ENCODE results near the gene DCDC2C.
"Not testable (repeated sequence)": the region's sequence is repeated elsewhere in the genome, so short reads cannot be mapped to it uniquely, and the experiment has no call there.

Gene DCDC2C, protein sequence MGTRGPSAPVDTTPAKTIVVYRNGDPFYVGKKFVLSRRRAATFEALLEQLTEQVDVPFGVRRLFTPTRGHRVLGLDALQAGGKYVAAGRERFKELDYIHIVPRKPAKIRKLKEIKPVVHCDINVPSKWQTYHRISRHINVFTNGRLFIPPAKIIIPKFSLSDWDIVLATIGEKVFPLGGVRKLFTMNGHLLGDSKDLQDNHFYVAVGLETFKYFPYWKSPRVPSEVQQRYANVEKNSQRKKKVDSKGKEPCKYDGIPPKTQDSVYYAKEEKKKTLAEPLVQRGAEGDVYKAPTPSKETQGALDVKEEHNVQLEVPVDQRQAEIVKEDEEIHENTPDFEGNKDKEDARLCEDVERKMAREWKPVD

DNA sequence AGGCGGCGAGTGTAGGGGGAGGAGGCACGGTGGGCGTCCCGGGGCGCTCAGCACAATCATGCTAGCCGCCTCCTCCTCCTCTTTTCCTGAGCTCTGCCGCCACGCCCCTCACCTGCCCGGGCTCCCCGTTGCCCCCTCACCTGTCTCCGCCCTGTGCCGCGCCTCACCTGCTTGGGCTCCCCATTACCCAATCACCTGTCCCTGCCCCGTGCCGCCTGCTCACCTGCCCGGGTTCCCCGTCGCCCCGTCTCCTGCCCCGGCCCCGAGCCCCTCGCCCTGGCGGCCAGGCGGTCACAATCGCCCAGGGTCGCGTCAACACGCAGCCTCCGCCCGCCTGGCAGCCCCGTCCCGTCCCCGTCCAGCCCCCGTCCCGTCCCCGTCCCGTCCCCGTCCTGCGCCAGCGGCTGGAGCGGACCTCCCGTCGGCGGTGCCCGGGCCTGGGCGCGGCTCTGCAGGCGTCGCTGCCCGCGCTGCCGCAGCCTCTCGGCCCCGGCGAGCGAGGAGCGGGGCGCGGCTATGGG is at the start of gene DCDC2C:
Gene DCDC2C, plus strand, starts transcription at position 340 of the 521 bp plus-strand sequence. Its CDS starts 177 bp downstream, at position 517.
- DNase-seq (ENCODE audit: low spot score) = no peak

DNA sequence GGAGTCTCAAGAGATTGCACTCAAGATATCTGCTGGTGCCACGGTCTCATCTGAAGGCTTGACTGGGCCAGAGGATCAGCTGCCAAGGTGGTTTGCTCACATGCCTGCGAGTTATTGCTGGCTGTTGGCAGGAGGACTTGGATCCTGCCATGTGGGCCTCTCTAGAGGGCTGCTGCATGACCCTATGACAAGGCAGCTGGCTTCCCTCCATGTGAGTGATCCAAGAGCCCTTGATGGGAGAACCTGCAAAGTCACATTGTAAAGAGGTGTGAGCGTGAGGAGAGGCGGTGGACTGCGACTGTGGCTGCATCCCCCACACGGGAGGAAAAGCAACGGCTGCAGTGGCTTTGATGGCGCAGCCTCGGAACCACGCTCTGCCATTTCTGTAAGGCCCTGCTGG is 49.4 kb upstream of the DCDC2C start:
- no peak for DNase-seq (ENCODE audit: low spot score)

DNA sequence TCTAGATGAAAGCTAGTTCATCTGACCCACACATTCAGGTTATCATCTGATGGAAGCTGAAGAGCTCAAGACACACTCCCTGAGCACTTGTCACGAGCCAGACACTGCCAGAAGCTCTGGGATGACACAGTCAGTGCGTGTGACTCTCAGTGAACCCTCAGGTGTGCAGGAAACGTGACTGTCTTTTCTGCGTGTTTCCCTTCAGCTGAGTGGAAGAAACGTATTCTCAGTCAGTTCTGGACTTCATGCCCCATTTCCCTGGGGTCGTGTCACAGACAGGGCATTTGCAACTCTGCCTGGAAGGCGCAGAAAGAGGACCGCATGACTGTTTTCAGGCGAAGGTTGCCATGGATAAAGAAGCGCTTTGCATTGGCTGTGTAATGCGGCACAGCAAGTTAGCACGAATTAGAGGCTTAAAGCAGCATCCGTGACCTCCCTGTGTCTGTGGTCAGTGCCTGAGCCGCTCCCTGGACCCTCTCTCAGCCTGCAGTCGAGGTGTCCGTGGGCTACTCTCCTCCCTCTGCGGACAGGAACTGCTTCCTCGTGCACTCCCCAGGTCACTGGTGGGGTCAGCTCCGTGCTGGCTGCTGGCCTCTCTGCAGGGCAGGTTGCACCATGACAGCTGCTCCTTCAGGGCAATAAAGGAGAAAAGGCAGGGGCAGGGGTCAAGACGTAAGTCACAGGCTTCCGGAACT is 48.7 kb upstream of the DCDC2C start:
- DNase-seq (ENCODE audit: low spot score) = no peak

DNA sequence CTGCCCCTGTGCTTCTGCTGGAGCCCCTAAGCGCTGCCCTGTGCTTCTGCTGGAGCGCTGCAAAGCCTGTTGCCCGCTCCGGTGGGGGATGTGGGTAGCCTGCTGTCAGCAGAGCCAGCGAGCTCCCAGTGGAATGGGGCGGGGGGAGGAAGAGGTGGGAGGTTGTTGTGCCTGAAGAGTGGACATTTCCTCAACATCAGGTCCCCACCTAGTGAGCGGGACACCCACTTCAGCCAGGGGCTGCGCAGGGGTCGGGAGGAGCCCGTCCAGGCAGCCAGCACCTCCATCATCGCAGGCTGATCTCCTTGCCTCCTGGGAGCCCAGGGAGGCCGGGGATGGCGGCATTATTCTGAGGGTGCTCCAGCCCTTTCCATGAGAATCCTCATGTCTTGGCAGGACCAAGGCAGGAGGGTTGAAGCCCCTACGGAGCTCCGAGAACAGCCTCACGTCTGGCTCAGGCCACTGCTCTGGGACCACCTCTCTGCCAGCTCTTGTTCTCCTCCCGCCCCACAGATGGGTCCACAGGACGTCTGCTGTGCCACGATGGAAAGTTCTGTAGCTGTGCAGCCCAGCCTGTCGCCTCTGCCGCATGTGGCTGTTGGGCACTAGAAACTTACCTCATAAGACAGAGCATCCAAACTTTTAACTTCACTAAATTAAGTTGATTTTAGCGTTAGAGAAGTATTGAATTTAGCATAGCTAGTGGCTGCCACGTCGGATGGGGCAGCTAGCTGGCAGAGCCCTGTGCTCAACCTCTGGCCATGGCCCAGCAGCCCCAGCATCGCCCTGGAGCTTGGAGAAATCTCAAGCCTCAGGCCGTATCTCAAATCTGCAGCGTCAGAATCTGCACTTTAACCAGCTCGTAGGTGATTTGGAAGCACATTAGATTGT is 47.3 kb upstream of the DCDC2C start:
- DNase-seq (ENCODE audit: low spot score) = no peak

DNA sequence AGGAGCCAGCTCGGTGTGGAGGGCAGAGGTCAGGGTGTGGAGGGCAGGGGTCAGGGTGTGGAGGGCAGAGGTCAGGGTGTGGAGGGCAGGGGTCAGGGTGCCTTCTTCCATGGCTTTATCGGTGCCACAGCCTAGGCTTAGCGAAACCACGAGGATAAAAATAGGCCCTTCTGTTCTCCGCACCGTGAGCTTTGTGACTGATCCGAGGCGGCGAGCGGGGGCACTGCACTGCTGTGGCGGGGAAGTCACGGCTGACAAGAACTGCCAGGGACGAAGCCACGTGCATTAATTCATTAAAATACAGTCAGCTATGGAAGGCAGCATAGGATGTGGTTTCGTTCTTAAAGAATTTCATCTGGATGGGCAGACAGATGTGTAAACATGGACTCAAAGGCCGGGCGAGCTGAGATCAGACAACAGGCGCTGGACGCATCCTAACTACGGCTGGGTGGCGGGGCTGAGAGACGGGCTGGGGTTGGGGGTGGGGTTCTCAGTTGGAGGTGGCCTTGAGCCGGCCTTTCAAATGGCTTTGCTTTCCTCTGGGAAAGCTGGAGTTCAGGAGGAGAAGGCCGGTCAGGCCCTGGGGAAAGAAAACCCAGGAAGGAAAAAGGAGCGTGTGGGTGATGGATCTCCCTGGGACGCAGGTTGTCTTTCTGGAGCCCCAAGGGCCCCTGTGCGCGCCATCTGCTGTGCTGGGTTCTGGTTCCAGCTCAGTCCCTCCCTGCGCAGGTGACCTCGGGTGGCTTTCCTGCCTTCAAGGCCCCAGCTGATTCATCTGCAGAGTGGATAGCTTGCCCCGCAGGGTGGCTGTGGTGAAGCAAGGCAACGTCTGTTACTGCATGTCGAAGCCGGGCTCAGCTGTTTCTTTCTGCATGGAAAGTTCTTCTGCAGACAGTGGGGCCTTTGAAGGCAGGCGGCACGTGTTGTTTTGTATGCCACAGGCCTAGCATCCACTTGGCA is 46.3 kb upstream of the DCDC2C start:
- DNase-seq (ENCODE audit: low spot score) = no peak

DNA sequence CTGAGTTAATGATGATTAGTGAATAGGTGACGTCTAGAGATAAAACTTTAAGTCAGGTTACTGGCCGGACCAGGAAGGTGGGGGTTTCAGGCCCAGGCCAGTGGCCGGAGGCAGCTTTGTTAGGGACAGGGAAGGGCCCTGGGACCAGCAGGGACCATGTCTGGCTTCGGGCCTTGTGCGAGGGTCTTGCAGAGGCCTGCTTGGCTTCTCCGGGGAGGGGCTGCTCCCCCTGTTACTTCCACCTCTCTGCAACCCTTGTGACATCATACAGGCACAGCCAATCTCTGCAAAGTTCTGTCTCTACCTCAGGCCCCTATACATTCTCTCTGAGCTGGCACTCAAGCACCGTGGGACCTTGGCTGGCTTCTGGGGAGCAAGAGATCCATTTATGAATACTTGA is 45.5 kb upstream of the DCDC2C start, which contains the start of gene ALLC:
Gene ALLC, plus strand, starts transcription at position 320 of the 400 bp plus-strand sequence. CDS start 12,958 bp downstream, outside the sequence.
- no peak for DNase-seq (ENCODE audit: low spot score)

DNA sequence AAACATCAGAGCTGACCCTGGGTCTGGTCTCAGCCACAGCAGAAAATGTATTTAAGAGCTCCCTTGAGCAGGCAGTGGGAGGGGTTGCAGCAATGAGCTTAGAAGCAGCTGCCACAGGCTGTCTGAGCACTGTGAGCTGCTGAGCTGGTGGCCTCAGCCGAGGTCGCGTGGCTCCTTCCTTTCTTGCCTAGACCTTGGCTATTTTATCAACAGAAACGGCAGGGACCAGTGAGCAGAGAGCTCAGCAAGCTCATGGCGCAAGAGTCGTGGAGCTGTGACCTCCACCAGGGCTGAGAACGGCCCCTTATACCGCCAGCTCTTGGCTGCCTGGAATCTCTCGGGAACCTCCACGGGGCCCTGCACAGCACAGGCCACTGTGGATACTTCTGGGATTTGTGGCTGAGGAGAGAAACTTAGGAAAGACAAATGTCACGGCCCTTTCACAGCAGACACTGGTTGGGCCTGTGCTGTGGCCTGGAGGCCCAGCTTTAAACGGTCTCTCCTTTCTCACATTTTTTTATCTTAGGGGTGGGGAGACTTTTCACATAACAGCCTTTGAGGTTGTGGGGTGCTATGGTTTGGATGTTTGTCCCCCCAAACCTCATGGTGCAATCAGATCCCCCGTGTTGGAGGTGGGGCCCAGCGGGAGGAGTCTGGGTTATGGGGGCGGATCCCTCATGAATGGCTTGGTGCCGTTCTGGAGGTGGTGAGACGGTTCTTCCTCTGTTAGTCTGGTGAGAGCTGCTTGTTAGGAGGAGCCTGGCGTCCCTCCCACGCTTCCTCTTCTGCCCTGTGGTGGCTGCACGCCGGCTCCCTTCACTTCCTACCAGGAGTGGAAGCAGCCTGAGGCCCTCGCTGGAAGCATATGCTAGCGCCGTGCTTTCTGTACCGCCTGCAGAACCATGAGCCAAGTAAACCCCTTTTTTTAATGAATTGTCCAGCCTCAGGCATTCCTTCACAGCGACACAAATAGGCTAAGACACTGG is 43.6 kb upstream of the DCDC2C start:
- DNase-seq (ENCODE audit: low spot score) = no peak

DNA sequence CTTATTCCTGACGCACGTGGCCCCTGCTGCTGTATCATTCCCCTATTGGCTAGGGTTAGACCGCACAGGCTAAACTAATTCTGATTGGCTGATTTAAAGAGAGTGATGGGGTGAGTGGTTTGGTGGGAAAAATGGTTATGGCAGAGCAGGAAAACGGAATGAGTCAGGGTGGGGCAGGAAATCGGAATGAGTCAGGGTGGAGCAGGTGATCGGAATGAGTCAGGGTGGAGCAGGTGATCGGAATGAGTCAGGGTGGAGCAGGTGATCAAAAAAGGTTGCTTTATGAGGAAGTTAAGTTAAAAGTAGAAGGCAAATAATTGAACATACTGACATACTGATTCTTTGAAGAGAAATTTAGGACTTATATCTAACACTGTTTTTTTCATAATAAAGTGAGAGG is 42.7 kb upstream of the DCDC2C start:
- DNase-seq (ENCODE audit: low spot score) = not testable (repeated sequence)

DNA sequence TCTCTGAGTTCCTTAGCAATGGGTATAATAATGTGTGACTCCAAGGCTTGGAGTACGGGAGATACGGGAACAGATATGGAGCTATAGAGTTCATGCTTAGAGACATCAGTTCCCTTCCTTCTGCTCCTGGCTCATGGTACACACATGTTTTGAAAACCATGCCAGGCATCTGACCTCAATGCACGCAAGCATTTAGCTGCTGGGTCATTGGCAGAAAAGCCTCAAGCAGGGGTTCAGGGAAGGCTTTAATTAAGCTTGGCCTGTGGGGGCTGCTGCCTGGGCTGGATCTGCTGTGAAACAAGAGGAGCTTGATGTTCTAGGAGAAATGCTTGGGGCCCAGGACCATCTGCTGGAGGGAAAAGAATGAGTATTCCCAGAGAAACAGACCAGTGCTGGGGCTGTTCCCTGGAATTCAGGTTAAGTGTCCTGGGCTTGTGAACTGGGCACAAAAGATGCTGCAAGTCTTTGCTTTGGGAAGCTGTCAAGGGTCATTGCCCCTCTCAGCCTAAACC is 42.2 kb upstream of the DCDC2C start:
- DNase-seq (ENCODE audit: low spot score) = no peak

DNA sequence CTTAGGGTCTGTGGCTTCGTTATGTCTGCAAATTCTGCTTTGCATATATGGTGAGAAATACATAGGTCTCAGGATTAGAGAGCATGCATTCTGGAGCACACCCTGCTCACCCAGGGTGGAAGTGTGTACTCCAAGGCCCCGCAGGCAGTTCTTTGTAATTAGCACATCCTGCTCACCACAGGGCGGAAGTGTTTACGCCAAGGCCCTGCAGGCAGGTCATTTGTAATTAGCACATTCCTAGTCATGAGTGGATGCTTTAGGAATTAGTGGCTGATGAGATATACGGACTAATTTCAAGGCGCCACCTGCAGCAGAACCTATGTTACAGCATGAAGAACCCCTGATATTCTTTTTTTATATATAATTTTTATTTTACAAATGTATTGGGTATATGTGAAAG is 41.1 kb upstream of the DCDC2C start:
- peak; percentile 46 for DNase-seq (ENCODE audit: low spot score)

DNA sequence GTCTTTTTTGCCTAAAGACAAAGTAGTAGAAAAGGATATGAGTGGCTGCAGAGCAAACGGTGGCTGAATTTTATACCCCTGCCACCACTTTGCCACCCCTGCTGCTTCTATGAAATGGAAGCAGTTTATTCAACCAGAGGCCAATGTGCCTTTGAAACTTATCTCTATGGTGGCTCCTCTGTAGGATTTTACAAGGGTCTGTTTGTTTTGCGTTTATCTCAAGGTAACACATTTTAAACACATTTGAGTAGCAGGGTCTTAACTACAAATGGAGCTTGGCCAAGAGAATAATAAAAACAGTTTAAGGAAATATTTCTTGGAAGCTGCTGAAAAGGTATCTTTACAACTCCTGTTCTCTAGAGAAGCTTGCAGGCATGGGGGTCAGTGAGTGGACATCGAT is 39.3 kb upstream of the DCDC2C start:
- DNase-seq (ENCODE audit: low spot score) = no peak

DNA sequence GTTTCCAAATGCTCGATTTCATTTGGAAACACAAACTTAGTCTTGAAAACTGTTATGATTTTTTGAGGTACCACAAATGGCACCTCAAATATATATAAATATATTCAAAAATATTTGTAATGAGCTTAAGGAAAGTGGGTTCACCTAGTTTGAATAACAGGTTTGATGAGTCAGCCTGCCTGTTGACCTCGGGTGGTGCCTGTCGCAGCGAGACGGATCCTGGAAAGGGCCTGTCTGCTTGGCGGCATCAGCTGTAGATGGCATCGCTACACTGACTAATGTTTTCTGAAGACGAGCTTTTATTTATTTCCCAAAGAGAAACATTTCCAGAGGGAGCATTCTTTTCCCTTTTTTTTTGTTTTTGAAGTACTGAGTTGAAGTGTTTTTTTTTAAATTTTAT is 38.5 kb upstream of the DCDC2C start:
- DNase-seq (ENCODE audit: low spot score) = no peak

DNA sequence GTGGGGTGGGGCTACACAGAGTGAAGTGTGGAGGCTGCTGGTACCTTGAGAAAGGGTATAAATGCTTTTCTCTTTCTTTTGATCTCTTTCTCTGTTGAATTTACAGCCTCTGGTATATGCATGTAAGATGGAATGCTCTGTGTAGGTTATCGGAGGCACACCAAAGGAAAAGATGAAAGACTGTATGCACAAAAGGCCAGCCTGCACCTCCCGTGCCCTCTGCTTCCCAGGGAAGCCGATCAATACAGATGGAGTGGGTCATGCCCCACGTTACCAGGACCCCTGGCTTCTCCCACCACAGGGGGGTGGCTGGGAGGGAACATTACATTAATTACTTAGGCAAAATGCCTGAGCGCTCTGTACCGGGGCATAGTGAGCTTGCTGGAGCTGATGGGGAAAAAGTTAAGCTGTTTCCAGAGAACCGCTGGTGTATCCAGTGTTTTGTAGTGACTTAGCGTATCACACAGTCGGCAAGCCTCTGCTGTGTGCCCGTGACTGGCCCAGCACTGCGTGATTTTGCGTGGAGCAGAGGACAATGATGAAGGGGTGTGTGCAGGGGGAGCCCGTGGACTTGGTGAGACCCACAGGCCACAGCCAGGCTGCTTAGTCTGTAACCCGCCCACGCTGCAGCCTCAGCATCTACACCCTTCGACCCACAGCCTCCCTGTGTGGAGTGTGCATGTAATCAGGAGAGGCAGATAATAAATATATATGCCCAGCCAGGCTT is 37.3 kb upstream of the DCDC2C start:
- DNase-seq (ENCODE audit: low spot score) = peak; percentile 38

DNA sequence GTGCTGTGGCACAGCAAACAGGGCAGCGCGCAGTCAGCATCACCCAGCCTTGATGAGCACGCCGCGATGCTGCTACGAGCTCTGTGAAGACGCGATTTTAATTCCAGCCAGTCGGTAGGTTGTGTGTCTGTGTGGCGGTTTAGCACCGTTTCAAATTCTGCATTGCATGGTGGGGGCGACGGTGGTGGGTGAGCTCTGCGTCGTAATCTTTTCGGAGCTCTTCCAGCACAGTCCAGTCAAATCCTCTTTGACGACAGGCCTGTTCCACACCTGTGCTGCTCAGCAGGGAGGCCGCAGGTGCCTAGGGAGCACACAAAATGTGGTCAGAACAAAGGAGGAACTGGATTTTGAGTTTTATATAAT is 36.8 kb upstream of the DCDC2C start:
- DNase-seq (ENCODE audit: low spot score) = peak; percentile 15

DNA sequence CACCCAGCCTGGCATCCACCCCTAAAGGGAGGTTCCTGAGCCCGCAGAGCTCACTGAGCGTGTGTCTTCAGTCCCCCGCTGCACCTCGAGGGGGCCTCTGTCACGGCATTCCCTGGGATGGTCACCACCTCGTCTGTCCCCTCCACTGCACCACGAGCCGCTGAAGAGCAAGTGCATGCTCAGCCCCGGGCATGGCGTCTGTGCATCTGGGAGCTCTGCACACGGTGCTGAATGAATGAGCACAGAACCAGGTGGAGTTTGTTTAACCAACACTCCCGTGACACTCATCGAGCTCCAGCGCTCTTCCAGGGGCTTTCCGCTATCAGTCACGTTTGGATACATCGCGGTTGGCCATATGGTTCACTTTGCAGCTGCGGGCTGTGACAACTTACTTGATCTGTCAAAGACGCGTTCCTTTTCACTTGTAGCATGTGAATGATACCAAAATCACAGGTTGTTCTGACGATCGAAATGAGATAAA is 36.2 kb upstream of the DCDC2C start:
- DNase-seq (ENCODE audit: low spot score) = peak; percentile 22

DNA sequence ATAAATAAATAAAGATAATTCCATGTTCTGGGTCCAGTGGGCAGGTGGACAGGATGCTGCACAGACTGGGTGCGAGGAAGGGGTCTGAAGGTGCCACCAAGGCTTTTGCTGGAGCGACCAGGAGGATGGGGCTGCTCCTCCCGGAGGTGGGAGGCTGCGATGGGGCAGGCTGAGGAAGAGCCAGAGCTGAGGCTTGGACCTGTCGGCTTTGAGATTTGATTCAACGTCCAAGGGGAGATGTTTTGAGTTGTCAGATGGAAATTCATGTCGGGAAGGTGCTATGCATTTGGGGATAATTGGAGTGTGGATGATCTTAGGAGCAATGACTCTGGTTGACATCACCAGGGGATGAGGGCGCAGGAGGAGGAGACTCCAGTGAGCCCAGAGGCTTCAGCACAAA is 33.7 kb upstream of the DCDC2C start:
- DNase-seq (ENCODE audit: low spot score) = peak; percentile 54

DNA sequence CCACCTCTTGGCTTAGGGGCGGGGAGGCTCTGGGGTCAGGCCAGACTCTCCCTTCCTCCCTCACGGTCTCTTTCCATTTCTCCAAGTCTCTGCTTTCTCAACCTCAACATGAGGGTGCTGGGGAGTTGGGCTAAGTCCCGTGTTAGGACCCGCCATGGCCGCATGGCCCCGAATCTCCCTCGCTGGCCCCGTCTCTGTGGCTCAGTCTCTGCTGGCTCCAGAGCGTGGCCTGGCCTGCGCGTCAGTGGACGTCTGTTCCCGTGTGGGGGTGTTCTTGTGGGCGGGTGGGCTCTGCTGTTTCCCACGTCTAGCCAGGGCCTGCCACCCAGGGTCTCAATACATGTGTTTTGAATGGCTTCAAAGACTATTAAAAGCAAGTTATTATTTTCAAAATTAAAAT is 33.0 kb upstream of the DCDC2C start:
- peak; percentile 18 for DNase-seq (ENCODE audit: low spot score)

DNA sequence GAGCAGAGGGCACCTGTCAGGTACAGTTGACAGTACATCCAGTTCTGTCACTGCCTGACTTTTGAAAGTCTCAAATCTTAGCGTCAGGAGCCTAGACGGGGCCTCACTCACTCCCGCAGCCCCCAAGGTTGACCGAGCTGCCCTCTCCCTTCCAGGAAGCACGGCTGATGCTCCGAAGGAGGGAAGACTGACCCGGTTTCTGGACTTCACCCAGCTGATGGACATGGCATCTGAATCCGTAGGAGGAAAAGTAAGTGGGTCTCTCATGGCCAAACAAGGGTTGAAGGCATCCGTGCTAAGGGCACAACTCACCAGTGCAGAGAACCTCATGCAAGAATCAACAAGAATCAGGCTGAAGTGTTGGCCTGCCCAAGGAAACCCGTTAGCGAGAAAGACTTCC is 32.4 kb upstream of the DCDC2C start:
- peak; percentile 34 for DNase-seq (ENCODE audit: low spot score)
